HEK293 (cell line): ENCODE data around the gene PCBP4.

ENCODE experiments used
- CTCF ChIA-PET: fragments of 350-600 bp; formaldehyde crosslinking; extraction: SDS; loops from one replicate; lab custom pipeline; 2021; ENCODE audit warnings: antibody characterized with exemption; lab: Yijun Ruan, JAX
- POLR2A ChIA-PET: fragments of 300-600 bp; formaldehyde crosslinking; extraction: SDS; loops from one replicate; lab custom pipeline; 2020; ENCODE audit warnings: antibody characterized with exemption, inconsistent platforms; lab: Yijun Ruan, JAX
- H3K27ac ChIP-seq: fragments of 200-500 bp; sonication (Bioruptor generic); 2 replicates; pipeline ENCODE4 v1.5.1; 2014; ENCODE audit warnings: low read depth, low read length, control low read depth, inconsistent platforms; ENCODE audit errors: extremely low read depth
- H3K36me3 ChIP-seq, 2 experiments: fragments of 200-500 bp in 1 of 2; sonication (Bioruptor generic) in 1 of 2; 1 replicate in 1 of 2; 2 replicates in 1 of 2; pipeline ENCODE4 v1.5.1; 2014 to 2017; ENCODE audit warnings: inconsistent platforms in 2 of 2, low read length in 2 of 2; ENCODE audit not compliant: control insufficient read depth in 2 of 2, insufficient read depth in 1 of 2
- H3K4me1 ChIP-seq: fragments of 200-500 bp; sonication (Bioruptor generic); 2 replicates; pipeline ENCODE4 v1.5.1; 2014; ENCODE audit warnings: mild to moderate bottlenecking, low read length, inconsistent platforms; ENCODE audit not compliant: control insufficient read depth, insufficient read depth
- H3K4me3 ChIP-seq: 2 replicates; pipeline ENCODE4 v1.5.1; 2011; ENCODE audit warnings: low read depth, mild to moderate bottlenecking, control low read depth, low read length, moderate library complexity
- H3K9me3 ChIP-seq: fragments of 200-500 bp; sonication (Bioruptor generic); 2 replicates; pipeline ENCODE4 v1.5.1; 2014; ENCODE audit warnings: low read depth, low read length, inconsistent platforms; ENCODE audit not compliant: control insufficient read depth, insufficient read depth
- GLIS1 ChIP-seq: fragments of 450-650 bp; formaldehyde crosslinking; IDR thresholded peaks from 2 replicates; pipeline ENCODE4 v1.5.1; 2016; ENCODE audit warnings: missing biosample characterization, missing genetic modification characterization
- HOXD13 ChIP-seq: sonication (generic); formaldehyde crosslinking; IDR thresholded peaks from 2 replicates; pipeline ENCODE4 v1.8.0; 2022; ENCODE audit warnings: missing genetic modification reagents, borderline replicate concordance
- KLF10 ChIP-seq: fragments of 450-650 bp; IDR thresholded peaks from 2 replicates; pipeline ENCODE4 v1.5.1; 2018; ENCODE audit warnings: missing biosample characterization, mild to moderate bottlenecking, missing genetic modification characterization
- SALL2 ChIP-seq: fragments of 450-650 bp; formaldehyde crosslinking; IDR thresholded peaks from 2 replicates; pipeline ENCODE4 v1.5.0; 2017; ENCODE audit warnings: missing biosample characterization, mild to moderate bottlenecking, missing genetic modification characterization, borderline replicate concordance
- SETDB1 ChIP-seq: IDR thresholded peaks from one replicate; pipeline ENCODE4 v1.6.1; 2017; ENCODE audit warnings: mild to moderate bottlenecking, low read length, moderate library complexity, mixed read lengths; ENCODE audit not compliant: insufficient read length
- ZBTB21 ChIP-seq: fragments of 450-650 bp; formaldehyde crosslinking; IDR thresholded peaks from 2 replicates; pipeline ENCODE4 v1.5.1; 2017; ENCODE audit warnings: missing biosample characterization, missing genetic modification characterization
- ZFP37 ChIP-seq: fragments of 450-650 bp; formaldehyde crosslinking; IDR thresholded peaks from 2 replicates; pipeline ENCODE4 v1.5.1; 2016; ENCODE audit warnings: missing biosample characterization, missing genetic modification characterization
- ZIC2 ChIP-seq: fragments of 450-650 bp; formaldehyde crosslinking; IDR thresholded peaks from 2 replicates; pipeline ENCODE4 v1.5.1; 2016; ENCODE audit warnings: missing biosample characterization, missing genetic modification characterization
- ZNF121 ChIP-seq: fragments of 450-650 bp; formaldehyde crosslinking; IDR thresholded peaks from 2 replicates; pipeline ENCODE4 v1.5.1; 2016; ENCODE audit warnings: missing biosample characterization, missing genetic modification characterization
- ZNF274 ChIP-seq, 2 experiments: fragments of 200-500 bp in 1 of 2; fragments of 450-650 bp in 1 of 2; sonication (Bioruptor generic) in 1 of 2; formaldehyde crosslinking in 1 of 2; IDR thresholded peaks; 2 replicates each; pipeline versions ENCODE4 v1.5.1 to v1.6.1; 2014 to 2016; ENCODE audit warnings: borderline replicate concordance in 1 of 2, inconsistent platforms in 1 of 2, low read length in 1 of 2, missing biosample characterization in 1 of 2, missing genetic modification characterization in 1 of 2
- ZNF354C ChIP-seq: fragments of 450-650 bp; formaldehyde crosslinking; IDR thresholded peaks from 2 replicates; pipeline ENCODE4 v1.5.1; 2016; ENCODE audit warnings: missing biosample characterization, missing genetic modification characterization, low read depth, borderline replicate concordance
- ZNF510 ChIP-seq: fragments of 450-650 bp; formaldehyde crosslinking; IDR thresholded peaks from 2 replicates; pipeline ENCODE4 v1.5.1; 2018; ENCODE audit warnings: mild to moderate bottlenecking, missing genetic modification characterization, missing biosample characterization; ENCODE audit not compliant: insufficient replicate concordance
- ZNF623 ChIP-seq: fragments of 450-650 bp; formaldehyde crosslinking; IDR thresholded peaks from 2 replicates; pipeline ENCODE4 v1.5.1; 2016; ENCODE audit warnings: missing biosample characterization, missing genetic modification characterization
- ZNF654 ChIP-seq: fragments of 450-650 bp; formaldehyde crosslinking; IDR thresholded peaks from 2 replicates; pipeline ENCODE4 v1.5.1; 2016; ENCODE audit warnings: low read depth, missing biosample characterization, missing genetic modification characterization
- TF ChIP-seq, protein P1 (sequence below): sonication (generic); formaldehyde crosslinking; IDR thresholded peaks from 2 replicates; pipeline ENCODE4 v1.8.1; 2022; ENCODE audit warnings: mild to moderate bottlenecking, moderate library complexity, missing genetic modification reagents
- TF ChIP-seq, protein P2 (sequence below): fragments of 450-650 bp; formaldehyde crosslinking; IDR thresholded peaks from 2 replicates; pipeline ENCODE4 v1.5.1; 2016; ENCODE audit warnings: missing biosample characterization, missing genetic modification characterization
- TF ChIP-seq, protein P3 (sequence below): fragments of 450-650 bp; formaldehyde crosslinking; IDR thresholded peaks from 2 replicates; pipeline ENCODE4 v1.5.1; 2017; ENCODE audit warnings: missing biosample characterization, missing genetic modification characterization
- TF ChIP-seq, protein P4 (sequence below): fragments of 450-650 bp; formaldehyde crosslinking; IDR thresholded peaks from 2 replicates; pipeline ENCODE4 v1.5.1; 2016; ENCODE audit warnings: missing biosample characterization, missing genetic modification characterization
- TF ChIP-seq, protein P5 (sequence below): fragments of 450-650 bp; formaldehyde crosslinking; IDR thresholded peaks from 2 replicates; pipeline ENCODE4 v1.5.0; 2017; ENCODE audit warnings: missing biosample characterization, missing genetic modification characterization, borderline replicate concordance
- TF ChIP-seq, protein P6 (sequence below): fragments of 450-650 bp; formaldehyde crosslinking; IDR thresholded peaks from 2 replicates; pipeline ENCODE4 v1.5.1; 2016; ENCODE audit warnings: missing biosample characterization, missing genetic modification characterization

PCBP4 gene

DNA sequence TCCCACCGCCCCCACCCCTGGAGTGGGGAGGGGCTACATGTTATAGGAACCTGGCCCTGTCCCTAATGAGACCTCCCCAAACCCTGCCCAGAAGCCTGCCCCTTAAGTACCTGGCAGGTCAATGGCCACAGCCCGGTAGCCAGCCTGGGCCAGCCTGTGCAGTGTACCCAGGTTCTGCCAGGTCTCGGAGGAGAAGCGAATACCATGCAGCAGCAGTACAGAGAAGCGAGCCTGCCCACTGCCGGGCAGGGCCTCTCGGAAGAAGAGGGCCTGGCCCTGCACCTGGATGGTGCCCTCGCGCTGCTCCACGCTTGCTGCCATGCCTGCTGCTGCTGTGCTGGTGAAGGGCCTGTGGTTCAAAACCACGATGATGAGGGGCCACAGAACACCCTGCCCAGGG, 4.1 kb upstream of the PCBP4 start:
- ChIA-PET POLR2A (no interaction called here), CTCF (no interaction called here)
- Histone ChIP-seq H3K4me3 (no peak overlapping the region), H3K36me3 (peaks cover 0 to 7% of the 10 kb centered on the region in 2 experiments; a peak in 1 of 3 replicates), H3K4me1 (0 out of 2 replicates have a peak, but pooled peaks cover 2% of the 10 kb centered on the region), H3K9me3 (no peaks in the 10 kb centered on the region), H3K27ac (no peak overlapping the region)
- TF ChIP-seq, protein P1, sequence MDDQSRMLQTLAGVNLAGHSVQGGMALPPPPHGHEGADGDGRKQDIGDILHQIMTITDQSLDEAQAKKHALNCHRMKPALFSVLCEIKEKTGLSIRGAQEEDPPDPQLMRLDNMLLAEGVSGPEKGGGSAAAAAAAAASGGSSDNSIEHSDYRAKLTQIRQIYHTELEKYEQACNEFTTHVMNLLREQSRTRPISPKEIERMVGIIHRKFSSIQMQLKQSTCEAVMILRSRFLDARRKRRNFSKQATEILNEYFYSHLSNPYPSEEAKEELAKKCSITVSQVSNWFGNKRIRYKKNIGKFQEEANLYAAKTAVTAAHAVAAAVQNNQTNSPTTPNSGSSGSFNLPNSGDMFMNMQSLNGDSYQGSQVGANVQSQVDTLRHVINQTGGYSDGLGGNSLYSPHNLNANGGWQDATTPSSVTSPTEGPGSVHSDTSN = no peak
- TF ChIP-seq KLF10 (tag by site-specific recombination) (no peak), ZIC2 (tag by site-specific recombination) (no peak), ZNF121 (tag by site-specific recombination) (no peak), ZNF654 (tag by site-specific recombination) (no peak), ZNF510 (tag by site-specific recombination) (no peak), ZBTB21 (tag by site-specific recombination) (no peak), SETDB1 (no peak)
- TF ChIP-seq, protein P2, sequence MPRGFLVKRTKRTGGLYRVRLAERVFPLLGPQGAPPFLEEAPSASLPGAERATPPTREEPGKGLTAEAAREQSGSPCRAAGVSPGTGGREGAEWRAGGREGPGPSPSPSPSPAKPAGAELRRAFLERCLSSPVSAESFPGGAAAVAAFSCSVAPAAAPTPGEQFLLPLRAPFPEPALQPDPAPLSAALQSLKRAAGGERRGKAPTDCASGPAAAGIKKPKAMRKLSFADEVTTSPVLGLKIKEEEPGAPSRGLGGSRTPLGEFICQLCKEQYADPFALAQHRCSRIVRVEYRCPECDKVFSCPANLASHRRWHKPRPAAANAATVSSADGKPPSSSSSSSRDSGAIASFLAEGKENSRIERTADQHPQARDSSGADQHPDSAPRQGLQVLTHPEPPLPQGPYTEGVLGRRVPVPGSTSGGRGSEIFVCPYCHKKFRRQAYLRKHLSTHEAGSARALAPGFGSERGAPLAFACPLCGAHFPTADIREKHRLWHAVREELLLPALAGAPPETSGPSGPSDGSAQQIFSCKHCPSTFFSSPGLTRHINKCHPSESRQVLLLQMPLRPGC (tag by site-specific recombination) = no peak
- TF ChIP-seq, protein P3, sequence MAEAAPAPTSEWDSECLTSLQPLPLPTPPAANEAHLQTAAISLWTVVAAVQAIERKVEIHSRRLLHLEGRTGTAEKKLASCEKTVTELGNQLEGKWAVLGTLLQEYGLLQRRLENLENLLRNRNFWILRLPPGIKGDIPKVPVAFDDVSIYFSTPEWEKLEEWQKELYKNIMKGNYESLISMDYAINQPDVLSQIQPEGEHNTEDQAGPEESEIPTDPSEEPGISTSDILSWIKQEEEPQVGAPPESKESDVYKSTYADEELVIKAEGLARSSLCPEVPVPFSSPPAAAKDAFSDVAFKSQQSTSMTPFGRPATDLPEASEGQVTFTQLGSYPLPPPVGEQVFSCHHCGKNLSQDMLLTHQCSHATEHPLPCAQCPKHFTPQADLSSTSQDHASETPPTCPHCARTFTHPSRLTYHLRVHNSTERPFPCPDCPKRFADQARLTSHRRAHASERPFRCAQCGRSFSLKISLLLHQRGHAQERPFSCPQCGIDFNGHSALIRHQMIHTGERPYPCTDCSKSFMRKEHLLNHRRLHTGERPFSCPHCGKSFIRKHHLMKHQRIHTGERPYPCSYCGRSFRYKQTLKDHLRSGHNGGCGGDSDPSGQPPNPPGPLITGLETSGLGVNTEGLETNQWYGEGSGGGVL (tag by site-specific recombination) = no peak
- TF ChIP-seq, protein P4, sequence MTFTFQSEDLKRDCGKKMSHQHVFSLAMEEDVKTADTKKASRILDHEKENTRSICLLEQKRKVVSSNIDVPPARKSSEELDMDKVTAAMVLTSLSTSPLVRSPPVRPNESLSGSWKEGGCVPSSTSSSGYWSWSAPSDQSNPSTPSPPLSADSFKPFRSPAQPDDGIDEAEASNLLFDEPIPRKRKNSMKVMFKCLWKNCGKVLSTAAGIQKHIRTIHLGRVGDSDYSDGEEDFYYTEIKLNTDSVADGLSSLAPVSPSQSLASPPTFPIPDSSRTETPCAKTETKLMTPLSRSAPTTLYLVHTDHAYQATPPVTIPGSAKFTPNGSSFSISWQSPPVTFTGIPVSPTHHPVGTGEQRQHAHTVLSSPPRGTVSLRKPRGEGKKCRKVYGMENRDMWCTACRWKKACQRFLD (tag by site-specific recombination) = no peak

DNA sequence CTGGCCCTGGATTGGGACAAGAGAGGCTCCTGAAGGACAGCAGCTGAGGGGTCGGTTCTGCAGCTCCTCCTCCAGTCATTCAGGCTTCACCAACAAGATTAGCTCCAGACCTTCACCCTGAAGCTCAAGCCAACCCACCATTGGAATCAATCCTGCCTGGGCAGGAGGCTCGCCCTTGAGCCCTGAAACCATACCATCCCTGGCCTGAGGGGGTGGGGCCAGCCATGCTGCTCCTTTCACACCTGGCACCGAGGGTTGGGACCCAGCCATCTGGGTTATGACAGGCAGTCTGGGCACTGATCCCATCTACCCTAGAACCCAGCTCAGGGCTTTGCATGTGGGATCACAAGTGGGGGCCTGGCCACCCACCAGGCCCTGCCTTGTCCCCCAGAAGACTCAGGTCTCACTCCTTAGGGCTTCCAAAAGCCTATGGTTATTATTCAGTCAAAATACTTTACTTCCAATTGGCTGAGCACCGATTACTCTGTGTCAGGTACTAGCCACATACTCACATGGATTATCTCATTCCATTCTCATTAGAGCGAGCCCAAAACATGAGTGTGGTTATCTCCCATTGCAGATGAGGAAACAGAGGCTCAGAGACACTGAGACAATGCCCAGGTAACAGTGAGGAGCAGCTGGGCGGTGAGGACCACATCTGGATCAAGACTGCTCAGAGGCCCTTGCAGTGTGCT, 3.5 kb upstream of the PCBP4 start:
- ChIA-PET POLR2A (interaction anchor here (0.8 to 1.6 kb wide), 2 partner anchors 12 to 16 kb away, joined by 3 to 5 read pairs; no protein-coding TSS in a partner anchor), CTCF (interaction anchor here (0.8 to 1.2 kb wide), 2 partner anchors 28 to 29 kb away, joined by 4 read pairs; partner anchors contain the start of gene RRP9)
- Histone ChIP-seq H3K4me3 (no peak overlapping the region), H3K27ac (no peak overlapping the region), H3K4me1 (0 out of 2 replicates have a peak, but pooled peaks cover 2% of the 10 kb centered on the region), H3K36me3 (peaks cover 0 to 7% of the 10 kb centered on the region in 2 experiments; a peak in 1 of 3 replicates), H3K9me3 (no peaks in the 10 kb centered on the region)
- TF ChIP-seq ZFP37 (tag by site-specific recombination) (no peak), ZNF354C (tag by site-specific recombination) (no peak), SALL2 (tag by site-specific recombination) (no peak), HOXD13 (CRISPR knock-in tag) (no peak), GLIS1 (tag by site-specific recombination) (peak; percentile 66), ZNF623 (tag by site-specific recombination) (no peak), ZNF274 (IDR thresholded peaks at IDR 0.05; ENCODE audit: low read length) (no peak), ZNF274 (tag by site-specific recombination; IDR thresholded peaks at IDR 0.05; ENCODE audit: borderline replicate concordance) (no peak)
- TF ChIP-seq, protein P5, sequence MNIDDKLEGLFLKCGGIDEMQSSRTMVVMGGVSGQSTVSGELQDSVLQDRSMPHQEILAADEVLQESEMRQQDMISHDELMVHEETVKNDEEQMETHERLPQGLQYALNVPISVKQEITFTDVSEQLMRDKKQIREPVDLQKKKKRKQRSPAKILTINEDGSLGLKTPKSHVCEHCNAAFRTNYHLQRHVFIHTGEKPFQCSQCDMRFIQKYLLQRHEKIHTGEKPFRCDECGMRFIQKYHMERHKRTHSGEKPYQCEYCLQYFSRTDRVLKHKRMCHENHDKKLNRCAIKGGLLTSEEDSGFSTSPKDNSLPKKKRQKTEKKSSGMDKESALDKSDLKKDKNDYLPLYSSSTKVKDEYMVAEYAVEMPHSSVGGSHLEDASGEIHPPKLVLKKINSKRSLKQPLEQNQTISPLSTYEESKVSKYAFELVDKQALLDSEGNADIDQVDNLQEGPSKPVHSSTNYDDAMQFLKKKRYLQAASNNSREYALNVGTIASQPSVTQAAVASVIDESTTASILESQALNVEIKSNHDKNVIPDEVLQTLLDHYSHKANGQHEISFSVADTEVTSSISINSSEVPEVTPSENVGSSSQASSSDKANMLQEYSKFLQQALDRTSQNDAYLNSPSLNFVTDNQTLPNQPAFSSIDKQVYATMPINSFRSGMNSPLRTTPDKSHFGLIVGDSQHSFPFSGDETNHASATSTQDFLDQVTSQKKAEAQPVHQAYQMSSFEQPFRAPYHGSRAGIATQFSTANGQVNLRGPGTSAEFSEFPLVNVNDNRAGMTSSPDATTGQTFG (tag by site-specific recombination) = no peak
- TF ChIP-seq, protein P6, sequence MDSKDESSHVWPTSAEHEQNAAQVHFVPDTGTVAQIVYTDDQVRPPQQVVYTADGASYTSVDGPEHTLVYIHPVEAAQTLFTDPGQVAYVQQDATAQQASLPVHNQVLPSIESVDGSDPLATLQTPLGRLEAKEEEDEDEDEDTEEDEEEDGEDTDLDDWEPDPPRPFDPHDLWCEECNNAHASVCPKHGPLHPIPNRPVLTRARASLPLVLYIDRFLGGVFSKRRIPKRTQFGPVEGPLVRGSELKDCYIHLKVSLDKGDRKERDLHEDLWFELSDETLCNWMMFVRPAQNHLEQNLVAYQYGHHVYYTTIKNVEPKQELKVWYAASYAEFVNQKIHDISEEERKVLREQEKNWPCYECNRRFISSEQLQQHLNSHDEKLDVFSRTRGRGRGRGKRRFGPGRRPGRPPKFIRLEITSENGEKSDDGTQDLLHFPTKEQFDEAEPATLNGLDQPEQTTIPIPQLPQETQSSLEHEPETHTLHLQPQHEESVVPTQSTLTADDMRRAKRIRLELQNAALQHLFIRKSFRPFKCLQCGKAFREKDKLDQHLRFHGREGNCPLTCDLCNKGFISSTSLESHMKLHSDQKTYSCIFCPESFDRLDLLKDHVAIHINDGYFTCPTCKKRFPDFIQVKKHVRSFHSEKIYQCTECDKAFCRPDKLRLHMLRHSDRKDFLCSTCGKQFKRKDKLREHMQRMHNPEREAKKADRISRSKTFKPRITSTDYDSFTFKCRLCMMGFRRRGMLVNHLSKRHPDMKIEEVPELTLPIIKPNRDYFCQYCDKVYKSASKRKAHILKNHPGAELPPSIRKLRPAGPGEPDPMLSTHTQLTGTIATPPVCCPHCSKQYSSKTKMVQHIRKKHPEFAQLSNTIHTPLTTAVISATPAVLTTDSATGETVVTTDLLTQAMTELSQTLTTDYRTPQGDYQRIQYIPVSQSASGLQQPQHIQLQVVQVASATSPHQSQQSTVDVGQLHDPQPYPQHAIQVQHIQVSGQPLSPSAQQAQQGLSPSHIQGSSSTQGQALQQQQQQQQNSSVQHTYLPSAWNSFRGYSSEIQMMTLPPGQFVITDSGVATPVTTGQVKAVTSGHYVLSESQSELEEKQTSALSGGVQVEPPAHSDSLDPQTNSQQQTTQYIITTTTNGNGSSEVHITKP (tag by site-specific recombination) = 0 out of 2 replicates have a peak, but pooled peaks have one; percentile 34
